ENCODE results near the gene LTB4R. TPM values are rescaled to one million over a fixed set of nuclear protein-coding genes. Genes with fewer than 3 reads are reported as not detected.

The LTB4R gene
- total RNA-seq, 1 experiment from 2014 or later, result 10.3 TPM

DNA sequence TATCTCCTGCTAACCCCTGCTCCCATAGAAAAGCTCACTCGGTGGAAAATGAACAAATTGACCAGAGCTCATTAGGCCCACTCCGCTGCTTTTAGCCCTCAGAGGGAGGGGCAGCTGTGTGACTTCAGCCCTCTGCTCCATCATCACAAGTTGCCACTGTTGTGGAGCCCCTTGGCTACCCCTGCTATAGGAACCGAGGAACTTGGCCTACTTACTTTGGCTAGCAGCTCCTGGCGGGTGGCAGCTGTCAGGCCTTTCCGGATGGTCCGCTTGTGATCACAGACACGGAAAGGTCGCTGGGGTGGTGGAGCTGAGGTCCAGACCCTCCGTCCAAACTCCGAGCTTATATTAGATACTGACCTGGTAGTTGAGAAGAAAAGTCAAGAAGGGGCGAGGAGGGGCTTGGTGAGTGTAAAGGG, 4.1 kb upstream of the LTB4R start:
- H3K4me1 ChIP-seq (replicated peaks; ENCODE audit: insufficient read depth), result no peaks in the 10 kb centered on the region
- TF ChIP-seq, protein P1, sequence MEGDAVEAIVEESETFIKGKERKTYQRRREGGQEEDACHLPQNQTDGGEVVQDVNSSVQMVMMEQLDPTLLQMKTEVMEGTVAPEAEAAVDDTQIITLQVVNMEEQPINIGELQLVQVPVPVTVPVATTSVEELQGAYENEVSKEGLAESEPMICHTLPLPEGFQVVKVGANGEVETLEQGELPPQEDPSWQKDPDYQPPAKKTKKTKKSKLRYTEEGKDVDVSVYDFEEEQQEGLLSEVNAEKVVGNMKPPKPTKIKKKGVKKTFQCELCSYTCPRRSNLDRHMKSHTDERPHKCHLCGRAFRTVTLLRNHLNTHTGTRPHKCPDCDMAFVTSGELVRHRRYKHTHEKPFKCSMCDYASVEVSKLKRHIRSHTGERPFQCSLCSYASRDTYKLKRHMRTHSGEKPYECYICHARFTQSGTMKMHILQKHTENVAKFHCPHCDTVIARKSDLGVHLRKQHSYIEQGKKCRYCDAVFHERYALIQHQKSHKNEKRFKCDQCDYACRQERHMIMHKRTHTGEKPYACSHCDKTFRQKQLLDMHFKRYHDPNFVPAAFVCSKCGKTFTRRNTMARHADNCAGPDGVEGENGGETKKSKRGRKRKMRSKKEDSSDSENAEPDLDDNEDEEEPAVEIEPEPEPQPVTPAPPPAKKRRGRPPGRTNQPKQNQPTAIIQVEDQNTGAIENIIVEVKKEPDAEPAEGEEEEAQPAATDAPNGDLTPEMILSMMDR (conservative IDR thresholded peaks at IDR 0.05), result no peak
- no peak for TF ChIP-seq EZH2 (IDR thresholded peaks at IDR 0.05; ENCODE audit: low read depth)

DNA sequence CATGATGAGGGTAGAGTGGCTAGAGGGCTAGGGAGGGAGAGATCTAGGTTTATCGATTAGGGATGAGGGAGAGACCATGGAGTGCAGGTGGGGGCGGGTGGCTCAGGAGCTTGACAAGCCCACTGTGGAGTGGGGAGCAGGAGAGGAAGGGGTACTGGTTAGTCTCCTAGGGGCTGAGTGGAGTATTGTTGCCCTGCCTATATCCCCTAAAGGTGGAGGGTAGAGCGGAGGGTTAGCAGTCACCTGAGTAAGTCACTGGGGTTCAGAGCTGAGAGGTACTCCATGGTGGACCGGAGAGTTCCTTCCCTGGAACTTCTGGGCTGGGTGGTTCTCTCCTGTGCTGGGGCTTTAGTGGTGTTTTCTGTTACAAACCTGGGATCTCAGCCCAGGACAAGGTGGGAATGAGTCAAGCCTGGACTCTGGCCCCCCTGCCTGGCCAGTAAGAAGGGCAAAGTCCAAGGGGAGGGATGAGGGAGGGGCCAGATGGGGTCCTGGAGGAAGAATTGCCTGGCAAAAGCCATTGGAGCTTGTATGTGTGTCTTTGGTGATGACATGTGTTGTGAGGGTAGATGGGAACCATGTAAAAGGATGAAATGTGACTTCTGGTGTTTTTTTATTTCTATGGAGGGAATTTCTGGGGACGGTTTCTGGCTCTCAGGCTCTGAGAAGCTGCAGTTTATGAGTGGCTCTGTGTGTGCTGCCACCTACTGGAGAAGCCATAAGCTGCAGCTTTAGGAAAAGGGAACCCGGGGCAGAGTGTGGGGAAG, 3.5 kb upstream of the LTB4R start, which contains the start of gene CIDEB:
TSS of gene CIDEB (minus strand) at position 403 of the 767 bp plus-strand sequence. CDS start at position 284, 119 bp downstream.
- Histone ChIP-seq H3K79me2 (ENCODE audit: low read depth) (no peaks in the 10 kb centered on the region), H3K4me1 (replicated peaks; ENCODE audit: insufficient read depth) (no peaks in the 10 kb centered on the region), H2AFZ (no peak within 1 kb of the TSS), H3K36me3 (ENCODE audit: low read depth) (no peaks in the 10 kb centered on the region; the same call in 1 of the 2 replicates), H3K9me2 (ENCODE audit: insufficient read depth) (no peaks in the 10 kb centered on the region), H3K9me3 (ENCODE audit: insufficient read depth, low read depth) (no peaks in the 10 kb centered on the region), H3K27ac (no peak within 1 kb of the TSS), H3F3A (ENCODE audit: insufficient read depth, low read depth) (no peaks in the 10 kb centered on the region), H3K27me3 (ENCODE audit: insufficient read depth, low read depth) (no peaks in the 10 kb centered on the region), H3K4me3 (no peak within 1 kb of the TSS), H3K4me2 (no peak within 1 kb of the TSS), H4K20me1 (ENCODE audit: insufficient read depth) (no peaks in the 10 kb centered on the region)
- intact Hi-C loops (cut with micrococcal nuclease; ENCODE audit: unreplicated experiment), result no loop called here
- ChIA-PET CTCF (interaction anchor here (0.6 to 1.2 kb wide), 3 partner anchors 15 to 65 kb away, joined by 5 to 21 read pairs (median 7); partner anchors contain the start of gene TINF2), POLR2A (ENCODE audit: unreplicated experiment) (interaction anchor here (0.6 to 0.7 kb wide), 3 partner anchors 28 to 134 kb away, joined by 5 to 25 read pairs (median 6); no protein-coding TSS in a partner anchor)
- peak in 1 of 2 experiments; percentile 50 for DNase-seq
- TF ChIP-seq, protein P1 (conservative IDR thresholded peaks at IDR 0.05), result peak; percentile 80
- TF ChIP-seq EZH2 (IDR thresholded peaks at IDR 0.05; ENCODE audit: low read depth), result no peak
- no TSS peak for BruUV-seq (replicated peaks)

More for the DNA sequence above, 4.1 kb upstream of the LTB4R start:
- DNase-seq, result no peak
- Histone ChIP-seq H4K20me1 (ENCODE audit: insufficient read depth) (no peaks in the 10 kb centered on the region), H3K79me2 (ENCODE audit: low read depth) (no peaks in the 10 kb centered on the region), H3K27me3 (ENCODE audit: insufficient read depth, low read depth) (no peaks in the 10 kb centered on the region), H3K27ac (no peak overlapping the region), H3F3A (ENCODE audit: insufficient read depth, low read depth) (no peaks in the 10 kb centered on the region), H3K4me2 (no peak overlapping the region), H3K36me3 (ENCODE audit: low read depth) (no peaks in the 10 kb centered on the region; the same call in 1 of the 2 replicates), H2AFZ (no peak overlapping the region), H3K9me3 (ENCODE audit: insufficient read depth, low read depth) (no peaks in the 10 kb centered on the region), H3K4me3 (no peak overlapping the region), H3K9me2 (ENCODE audit: insufficient read depth) (no peaks in the 10 kb centered on the region)
- ChIA-PET CTCF (interaction anchor here (0.5 to 1.1 kb wide), 3 partner anchors 60 to 212 kb away, joined by 3 to 21 read pairs (median 4); no protein-coding TSS in a partner anchor), POLR2A (ENCODE audit: unreplicated experiment) (interaction anchor here (0.6 kb wide), 2 partner anchors 130 to 213 kb away, joined by 3 to 4 read pairs; partner anchors contain the start of gene PCK2)
- intact Hi-C loops (cut with micrococcal nuclease; ENCODE audit: unreplicated experiment), result no loop called here
- BruUV-seq (replicated peaks), result no TSS peak

DNA sequence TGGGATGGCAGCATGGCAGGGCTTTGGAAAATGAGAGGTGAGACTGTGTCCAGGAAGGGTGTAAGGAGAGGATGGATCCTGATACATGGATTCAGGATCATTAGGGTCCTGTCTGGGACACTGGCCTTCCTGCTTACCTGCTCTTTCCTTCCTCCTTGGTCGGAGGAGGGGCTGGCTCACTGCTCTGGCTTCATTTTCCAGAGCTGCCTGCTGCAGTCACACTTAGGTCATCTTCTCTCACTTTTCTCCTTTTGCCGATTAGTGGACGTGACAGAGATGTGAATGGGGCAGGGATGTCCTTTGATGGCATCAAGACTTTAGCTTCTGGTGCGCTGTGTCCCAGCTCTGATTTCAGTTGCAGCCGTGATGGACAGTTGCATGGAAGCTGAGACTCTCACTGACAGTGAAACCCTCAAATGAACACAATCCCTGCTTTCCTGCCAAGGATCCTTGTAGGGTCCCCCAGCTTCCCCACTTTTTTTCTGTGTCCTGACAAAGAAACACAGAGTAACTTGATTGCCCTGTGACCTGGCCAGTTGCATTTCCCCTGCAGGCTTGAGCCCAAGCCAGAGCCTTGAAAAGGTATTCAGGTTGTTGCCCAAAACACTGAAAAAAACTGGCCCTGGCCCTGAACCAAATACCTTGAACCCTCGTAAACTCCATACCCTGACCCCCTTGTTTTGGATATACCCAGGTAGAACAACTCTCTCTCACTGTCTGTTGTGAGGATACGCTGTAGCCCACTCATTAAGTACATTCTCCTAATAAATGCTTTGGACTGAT, 2.8 kb upstream of the LTB4R start:
- no TSS peak for BruUV-seq (replicated peaks)

More for the DNA sequence above, 2.8 kb upstream of the LTB4R start:
- no peak overlapping the region for H3K4me3 ChIP-seq
- H3K9me2 ChIP-seq (ENCODE audit: insufficient read depth), result no peaks in the 10 kb centered on the region
- no peaks in the 10 kb centered on the region for H3K9me3 ChIP-seq (ENCODE audit: insufficient read depth, low read depth)
- no peaks in the 10 kb centered on the region for H3K79me2 ChIP-seq (ENCODE audit: low read depth)
- H3K27me3 ChIP-seq (ENCODE audit: insufficient read depth, low read depth), result no peaks in the 10 kb centered on the region
- no peaks in the 10 kb centered on the region for H4K20me1 ChIP-seq (ENCODE audit: insufficient read depth)
- TF ChIP-seq, protein P1 (conservative IDR thresholded peaks at IDR 0.05), result no peak; the same call in 1 of the 2 replicates
- no peak for TF ChIP-seq EZH2 (IDR thresholded peaks at IDR 0.05; ENCODE audit: low read depth)
- ChIA-PET POLR2A (ENCODE audit: unreplicated experiment) (interaction anchor here (0.6 to 0.7 kb wide), 2 partner anchors 58 to 134 kb away, joined by 6 to 25 read pairs; no protein-coding TSS in a partner anchor), CTCF (interaction anchor here (1.2 kb wide), 1 partner anchor 66 kb away, joined by 5 read pairs; the partner anchor contains the start of gene TINF2)
- no peak overlapping the region for H3K27ac ChIP-seq
- intact Hi-C loops (cut with micrococcal nuclease; ENCODE audit: unreplicated experiment), result no loop called here
- no peak for DNase-seq
- no peak overlapping the region for H2AFZ ChIP-seq
- no peaks in the 10 kb centered on the region for H3K4me1 ChIP-seq (replicated peaks; ENCODE audit: insufficient read depth)
- H3K36me3 ChIP-seq (ENCODE audit: low read depth), result no peaks in the 10 kb centered on the region; the same call in 1 of the 2 replicates
- no peak overlapping the region for H3K4me2 ChIP-seq
- H3F3A ChIP-seq (ENCODE audit: insufficient read depth, low read depth), result no peaks in the 10 kb centered on the region

Measured in PC-9 (cell line).